Calu3 (cell line): ENCODE measurements around the gene PAX5. TPM values are rescaled to one million over a fixed set of nuclear protein-coding genes. Genes with fewer than 3 reads are reported as not detected.
A peak's percentile ranks its signal among the peaks of the same experiment; 100 is the strongest.

ENCODE experiments used
- BruUV-seq: library from RNA; stranded (reverse); fragments of 400-500 nt; replicated peaks from 2 replicates; lab custom pipeline; 2021; lab: Mats Ljungman, UMichigan
- CTCF ChIA-PET: fragments of 300-600 bp; sonication (Branson Sonifier 250); formaldehyde crosslinking; loops from one replicate; lab custom pipeline; 2022; ENCODE audit warnings: antibody characterized with exemption; lab: Charles Lee
- DNase-seq: peaks from one replicate; pipeline ENCODE4 v3.0.0; 2022
- H3K27ac Mint-ChIP-seq: one replicate; pipeline ENCODE4 v1.8.0; 2022; ENCODE audit warnings: mixed read lengths; ENCODE audit not compliant: unreplicated experiment
- H3K27me3 Mint-ChIP-seq: one replicate; pipeline ENCODE4 v1.8.0; 2022; ENCODE audit warnings: mixed read lengths; ENCODE audit not compliant: unreplicated experiment
- H3K36me3 Mint-ChIP-seq: one replicate; pipeline ENCODE4 v1.8.0; 2022; ENCODE audit warnings: mild to moderate bottlenecking, moderate library complexity, mixed read lengths; ENCODE audit not compliant: insufficient read depth, unreplicated experiment
- H3K4me1 Mint-ChIP-seq: one replicate; pipeline ENCODE4 v1.8.0; 2022; ENCODE audit warnings: mild to moderate bottlenecking, low read depth, mixed read lengths; ENCODE audit not compliant: unreplicated experiment
- H3K4me3 Mint-ChIP-seq: one replicate; pipeline ENCODE4 v1.8.0; 2022; ENCODE audit warnings: mild to moderate bottlenecking, low read depth, moderate library complexity, mixed read lengths; ENCODE audit not compliant: unreplicated experiment
- H3K9me3 Mint-ChIP-seq: one replicate; pipeline ENCODE4 v1.8.0; 2022; ENCODE audit warnings: low read depth, mixed read lengths; ENCODE audit not compliant: unreplicated experiment
- intact Hi-C: fragments of 100-400 bp; cut with micrococcal nuclease; formaldehyde crosslinking; loops from one replicate; pipeline ENCODE4 v1.10.0; 2022; ENCODE audit not compliant: unreplicated experiment
- total RNA-seq: library from RNA; stranded (reverse); gene quantifications from 2 replicates; pipeline ENCODE4 v1.2.3, GENCODE V29; 2022
- TF ChIP-seq, protein P1 (sequence below): fragments of 200-600 bp; IDR thresholded peaks from one replicate; pipeline ENCODE4 v1.8.0; 2022; ENCODE audit warnings: antibody characterized with exemption; ENCODE audit not compliant: unreplicated experiment

PAX5 gene
- total RNA-seq, 1 experiment from 2014 or later: not detected

DNA sequence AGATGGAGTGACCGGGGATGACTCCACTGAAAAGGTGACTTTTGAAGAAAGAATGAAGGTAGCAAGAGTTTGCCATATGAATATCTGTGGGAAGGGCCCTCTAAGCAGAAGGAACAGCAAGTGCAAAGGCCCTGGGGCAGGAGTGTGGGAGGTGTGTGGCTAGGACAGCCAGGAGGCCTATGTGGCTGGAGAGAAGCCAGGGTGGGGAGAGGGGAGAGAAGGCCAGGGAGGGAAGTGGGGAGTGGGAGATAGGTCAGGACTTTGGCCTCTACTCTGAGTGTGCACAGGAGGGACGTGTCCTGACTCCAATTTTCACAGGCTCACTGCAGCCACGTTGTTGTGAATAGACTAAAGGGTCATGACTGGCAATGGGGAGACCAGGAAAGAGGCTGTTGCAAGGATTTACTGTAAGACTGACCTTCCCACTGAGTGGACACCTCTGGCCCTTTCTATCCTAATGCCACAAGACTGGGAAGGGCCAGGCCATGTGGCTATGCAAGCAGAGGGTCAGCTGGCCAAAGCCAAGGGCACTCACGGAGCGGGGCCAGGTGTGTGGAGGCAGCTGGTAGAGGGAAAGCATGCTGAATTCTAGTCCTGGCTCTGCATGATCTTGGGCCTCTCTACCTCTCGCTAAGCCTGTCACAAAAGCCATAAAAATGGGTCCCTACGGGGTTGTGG, 172.4 kb downstream of the PAX5 start:
- no TSS peak for BruUV-seq
- no peaks in the 10 kb centered on the region for H3K9me3 Mint-ChIP-seq
- peaks cover 17% of the 10 kb centered on the region for H3K27me3 Mint-ChIP-seq
- intact Hi-C loops: no loop called here
- no peak for DNase-seq
- H3K4me3 Mint-ChIP-seq: no peak overlapping the region
- TF ChIP-seq, protein P1, sequence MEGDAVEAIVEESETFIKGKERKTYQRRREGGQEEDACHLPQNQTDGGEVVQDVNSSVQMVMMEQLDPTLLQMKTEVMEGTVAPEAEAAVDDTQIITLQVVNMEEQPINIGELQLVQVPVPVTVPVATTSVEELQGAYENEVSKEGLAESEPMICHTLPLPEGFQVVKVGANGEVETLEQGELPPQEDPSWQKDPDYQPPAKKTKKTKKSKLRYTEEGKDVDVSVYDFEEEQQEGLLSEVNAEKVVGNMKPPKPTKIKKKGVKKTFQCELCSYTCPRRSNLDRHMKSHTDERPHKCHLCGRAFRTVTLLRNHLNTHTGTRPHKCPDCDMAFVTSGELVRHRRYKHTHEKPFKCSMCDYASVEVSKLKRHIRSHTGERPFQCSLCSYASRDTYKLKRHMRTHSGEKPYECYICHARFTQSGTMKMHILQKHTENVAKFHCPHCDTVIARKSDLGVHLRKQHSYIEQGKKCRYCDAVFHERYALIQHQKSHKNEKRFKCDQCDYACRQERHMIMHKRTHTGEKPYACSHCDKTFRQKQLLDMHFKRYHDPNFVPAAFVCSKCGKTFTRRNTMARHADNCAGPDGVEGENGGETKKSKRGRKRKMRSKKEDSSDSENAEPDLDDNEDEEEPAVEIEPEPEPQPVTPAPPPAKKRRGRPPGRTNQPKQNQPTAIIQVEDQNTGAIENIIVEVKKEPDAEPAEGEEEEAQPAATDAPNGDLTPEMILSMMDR: no peak
- H3K36me3 Mint-ChIP-seq: no peaks in the 10 kb centered on the region
- no peak overlapping the region for H3K27ac Mint-ChIP-seq
- no peaks in the 10 kb centered on the region for H3K4me1 Mint-ChIP-seq
- CTCF ChIA-PET: no interaction called here

DNA sequence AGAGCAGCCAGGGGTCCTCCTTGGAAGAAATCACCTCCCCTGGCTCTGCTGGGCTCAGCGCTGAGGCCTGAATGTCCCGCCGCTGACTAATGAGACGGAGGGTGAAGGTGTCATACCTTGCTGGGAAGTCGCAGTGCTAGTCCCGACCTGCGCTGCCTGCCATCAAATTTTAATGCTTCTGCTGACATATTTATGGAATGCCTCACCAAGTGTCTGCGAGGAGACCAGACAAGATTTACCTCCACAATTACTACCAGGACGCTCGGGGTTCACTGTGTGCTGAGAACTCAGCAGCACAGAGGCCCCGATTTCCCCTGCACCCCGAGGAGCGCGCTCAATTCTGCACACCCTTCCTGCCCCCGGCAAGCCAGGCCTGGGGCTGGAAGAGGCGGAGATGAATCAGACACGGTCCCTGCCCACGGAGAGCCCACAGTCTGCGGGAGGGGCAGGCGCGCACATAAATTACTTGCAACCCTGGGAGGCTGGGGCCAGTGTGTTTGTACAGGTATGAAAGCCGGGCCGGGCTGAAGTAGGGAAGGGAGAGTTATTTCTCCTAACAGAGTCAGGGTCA, 175.2 kb downstream of the PAX5 start:
- TF ChIP-seq, protein P1: no peak
- H3K27me3 Mint-ChIP-seq: peaks cover 28% of the 10 kb centered on the region
- H3K36me3 Mint-ChIP-seq: no peaks in the 10 kb centered on the region
- no peaks in the 10 kb centered on the region for H3K4me1 Mint-ChIP-seq
- intact Hi-C loops: no loop called here
- H3K9me3 Mint-ChIP-seq: no peaks in the 10 kb centered on the region
- no peak overlapping the region for H3K4me3 Mint-ChIP-seq
- no peak overlapping the region for H3K27ac Mint-ChIP-seq
- no TSS peak for BruUV-seq
- DNase-seq: no peak
- CTCF ChIA-PET: no interaction called here

DNA sequence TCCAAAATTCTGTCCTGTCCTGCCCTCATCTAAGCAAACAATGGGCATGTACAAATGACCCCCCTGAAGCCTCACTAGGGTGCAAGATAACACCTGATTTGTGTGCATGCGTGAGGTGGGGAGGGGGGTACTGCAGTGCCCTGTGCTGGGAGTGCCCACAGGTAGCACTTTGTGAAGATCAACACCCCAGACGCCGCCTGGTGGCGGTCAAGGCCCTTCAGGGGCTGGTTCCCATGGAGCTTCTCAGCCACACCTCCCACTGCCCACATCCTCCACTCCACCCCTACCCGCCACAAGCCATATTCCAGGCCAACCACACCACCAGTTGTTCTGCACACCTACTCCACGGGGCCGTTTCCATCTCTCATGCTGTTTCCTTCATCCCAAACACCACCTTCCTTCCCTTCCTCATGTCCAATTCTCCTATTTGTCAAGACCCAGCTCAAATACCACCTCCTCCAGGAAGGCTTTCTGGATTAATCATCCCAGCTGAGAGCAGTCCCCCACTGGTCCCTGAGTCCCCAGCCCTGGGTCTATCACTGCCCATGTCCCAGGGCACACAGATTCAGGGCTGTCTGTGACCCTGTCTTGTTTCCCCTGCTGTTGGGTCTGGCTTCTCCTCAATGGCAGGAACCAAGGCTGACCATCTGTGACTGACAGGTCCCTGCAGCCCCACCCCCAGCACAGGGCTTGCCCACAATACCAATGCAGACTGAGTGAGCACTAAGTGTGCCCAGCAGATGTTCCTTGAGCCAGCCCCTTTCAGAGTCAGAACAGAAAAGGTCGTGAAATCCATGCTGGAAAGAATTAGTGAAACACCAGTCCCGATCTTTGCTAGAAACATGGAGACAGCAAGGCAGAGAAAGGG, 178.4 kb downstream of the PAX5 start:
- peak; percentile 41 for DNase-seq
- BruUV-seq: no TSS peak
- H3K27me3 Mint-ChIP-seq: peaks cover 25% of the 10 kb centered on the region
- H3K4me3 Mint-ChIP-seq: no peak overlapping the region
- H3K27ac Mint-ChIP-seq: no peak overlapping the region
- intact Hi-C loops: loop anchor here (2.0 kb wide), 1 partner anchor 57 kb away; no protein-coding TSS in a partner anchor
- CTCF ChIA-PET: interaction anchor here (0.6 to 1.0 kb wide), 3 partner anchors 17 to 223 kb away, joined by 3 read pairs; no protein-coding TSS in a partner anchor
- TF ChIP-seq, protein P1: no peak
- no peaks in the 10 kb centered on the region for H3K36me3 Mint-ChIP-seq
- no peaks in the 10 kb centered on the region for H3K9me3 Mint-ChIP-seq
- H3K4me1 Mint-ChIP-seq: no peaks in the 10 kb centered on the region

DNA sequence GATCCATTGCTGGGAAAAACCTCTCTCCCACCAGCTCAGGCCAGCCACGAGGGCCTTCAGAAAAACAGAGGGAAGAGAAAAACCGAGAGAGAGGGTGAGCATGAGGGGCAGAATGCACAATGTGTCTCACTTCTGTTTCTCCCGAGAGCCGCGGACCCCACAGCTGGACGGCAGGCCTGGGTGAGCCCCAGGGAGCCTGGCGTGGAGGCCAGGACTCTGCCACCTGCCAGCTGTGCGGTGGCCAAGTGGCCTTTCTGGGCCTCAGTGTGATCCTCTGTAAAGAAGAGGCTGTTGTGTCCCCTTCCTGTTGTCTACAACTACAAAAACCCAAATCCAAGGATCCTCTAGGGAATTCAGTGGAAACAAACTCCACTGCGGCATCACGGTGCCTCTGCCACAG, 179.3 kb downstream of the PAX5 start:
- intact Hi-C loops: loop anchor here (2.0 kb wide), 1 partner anchor 56 kb away; no protein-coding TSS in a partner anchor
- Mint-ChIP-seq H3K4me3 (no peak overlapping the region), H3K4me1 (no peaks in the 10 kb centered on the region), H3K27me3 (peaks cover 26% of the 10 kb centered on the region), H3K27ac (no peak overlapping the region), H3K36me3 (no peaks in the 10 kb centered on the region), H3K9me3 (no peaks in the 10 kb centered on the region)
- TF ChIP-seq, protein P1: no peak
- DNase-seq: no peak
- CTCF ChIA-PET: no interaction called here
- no TSS peak for BruUV-seq
